Lower lobe of right lung (tissue), 2 donors: ENCODE measurements around the gene PHLPP1. TPM values are rescaled to one million over a fixed set of nuclear protein-coding genes. Genes with fewer than 3 reads are reported as not detected.
A peak's percentile ranks its signal among the peaks of the same experiment; 100 is the strongest.

Experiments
- ATAC-seq, 2 donors: fragments of 200-7000 bp; cut with Tn5 transposase; one replicate each; pipeline ENCODE4 v1.9.1; 2020 to 2022; ENCODE audit warnings: mild to moderate bottlenecking in 2 of 2, moderate library complexity in 2 of 2
- DNase-seq: peaks from one replicate; pipeline ENCODE4 v3.0.0-alpha.2; 2020
- H3K27ac ChIP-seq: fragments of 200-600 bp; one replicate; pipeline ENCODE4 v1.8.0; 2022
- H3K27me3 ChIP-seq: fragments of 200-600 bp; one replicate; pipeline ENCODE4 v1.8.0; 2022; ENCODE audit warnings: low read depth
- H3K36me3 ChIP-seq: fragments of 200-600 bp; one replicate; pipeline ENCODE4 v1.8.0; 2022; ENCODE audit warnings: mild to moderate bottlenecking
- H3K4me1 ChIP-seq: fragments of 200-600 bp; one replicate; pipeline ENCODE4 v1.8.0; 2022
- H3K4me3 ChIP-seq: fragments of 200-600 bp; one replicate; pipeline ENCODE4 v1.8.0; 2022; ENCODE audit warnings: mild to moderate bottlenecking
- H3K9me3 ChIP-seq: fragments of 200-600 bp; one replicate; pipeline ENCODE4 v1.8.0; 2022
- CTCF ChIP-seq: fragments of 200-600 bp; IDR thresholded peaks from one replicate; pipeline ENCODE4 v1.8.0; 2022; ENCODE audit warnings: antibody characterized with exemption, mild to moderate bottlenecking
- intact Hi-C: fragments of 100-400 bp; cut with DNase I; formaldehyde crosslinking; loops from one replicate; pipeline ENCODE4 v1.11.0; 2022
- total RNA-seq: library from RNA; stranded (reverse); fragmentation: NEBNext Ultra II Directional; extraction: Animal tissue kit (Norgen Biotek cat#: 25700); gene quantifications from one replicate; pipeline ENCODE4 v1.2.1, GENCODE V29; 2021
- donor health status: DM: no; HTN: yes; CAD: no; lungs with severe emphysema.

The PHLPP1 gene
- total RNA-seq, 1 donor from 2014 or later = 12.6 TPM

GRCh38 chr18:62781893-62782292, 66.6 kb downstream of the PHLPP1 start:
- Histone ChIP-seq H3K4me1 (peaks cover 16% of the 10 kb centered on the region), H3K4me3 (no peak overlapping the region), H3K36me3 (no peaks in the 10 kb centered on the region), H3K9me3 (no peaks in the 10 kb centered on the region), H3K27ac (no peak overlapping the region), H3K27me3 (no peaks in the 10 kb centered on the region)
- DNase-seq = no peak
- intact Hi-C loops = no loop called here
- TF ChIP-seq CTCF = no peak
- ATAC-seq = no peak

GRCh38 chr18:62784338-62784965, 69.1 kb downstream of the PHLPP1 start:
- no peak overlapping the region for H3K4me3 ChIP-seq
- H3K27ac ChIP-seq = no peak overlapping the region
- no peak for ATAC-seq
- no peaks in the 10 kb centered on the region for H3K27me3 ChIP-seq
- no peaks in the 10 kb centered on the region for H3K9me3 ChIP-seq
- no peak for TF ChIP-seq CTCF
- intact Hi-C loops = no loop called here
- no peak for DNase-seq
- peaks cover 16% of the 10 kb centered on the region for H3K4me1 ChIP-seq
- H3K36me3 ChIP-seq = no peaks in the 10 kb centered on the region

GRCh38 chr18:62784966-62785413, 69.6 kb downstream of the PHLPP1 start:
- H3K9me3 ChIP-seq = no peaks in the 10 kb centered on the region
- H3K27me3 ChIP-seq = no peaks in the 10 kb centered on the region
- no peak for DNase-seq
- H3K4me3 ChIP-seq = no peak overlapping the region
- no peak overlapping the region for H3K27ac ChIP-seq
- peak in 1 of 2 donors; percentile 28 for ATAC-seq
- peaks cover 16% of the 10 kb centered on the region for H3K4me1 ChIP-seq
- H3K36me3 ChIP-seq = no peaks in the 10 kb centered on the region
- intact Hi-C loops = no loop called here
- TF ChIP-seq CTCF = no peak

GRCh38 chr18:62786689-62787088, 71.3 kb downstream of the PHLPP1 start:
- TF ChIP-seq CTCF = no peak
- Histone ChIP-seq H3K36me3 (no peaks in the 10 kb centered on the region), H3K9me3 (no peaks in the 10 kb centered on the region), H3K27ac (no peak overlapping the region), H3K4me3 (no peak overlapping the region), H3K27me3 (no peaks in the 10 kb centered on the region), H3K4me1 (peaks cover 16% of the 10 kb centered on the region)
- DNase-seq = no peak
- intact Hi-C loops = no loop called here
- ATAC-seq = no peak

- DNase-seq = no peak
- H3K27me3 ChIP-seq = no peaks in the 10 kb centered on the region
- H3K4me3 ChIP-seq = no peak overlapping the region
- no peaks in the 10 kb centered on the region for H3K36me3 ChIP-seq
- no peaks in the 10 kb centered on the region for H3K9me3 ChIP-seq
- peaks cover 16% of the 10 kb centered on the region for H3K4me1 ChIP-seq
- TF ChIP-seq CTCF = no peak
- H3K27ac ChIP-seq = no peak overlapping the region
- ATAC-seq = no peak
- intact Hi-C loops = no loop called here
Measured at GRCh38 chr18:62788111-62788510, 72.8 kb downstream of the PHLPP1 start.
